Osteoblast (primary cell): ENCODE data around the gene PERM1. TPM values are rescaled to one million over a fixed set of nuclear protein-coding genes. Genes with fewer than 3 reads are reported as not detected.

Source experiments
- DNase-seq: peaks from one replicate; pipeline ENCODE4 v3.0.0; 2011; ENCODE audit warnings: low spot score, mixed read lengths; ENCODE audit not compliant: insufficient read length; ENCODE audit errors: missing footprints
- H2AFZ ChIP-seq: 2 replicates; pipeline ENCODE4 v1.6.0; 2011; ENCODE audit warnings: mild to moderate bottlenecking, low read length
- H3K27ac ChIP-seq: 2 replicates; pipeline ENCODE4 v1.5.1; 2011; ENCODE audit warnings: mild to moderate bottlenecking, low read depth, low read length, moderate library complexity
- H3K27me3 ChIP-seq: 2 replicates; pipeline ENCODE4 v1.6.0; 2012; ENCODE audit warnings: mild to moderate bottlenecking, control low read depth, inconsistent platforms, low read length, moderate library complexity; ENCODE audit not compliant: insufficient read depth
- H3K36me3 ChIP-seq: 2 replicates; pipeline ENCODE4 v1.5.1; 2011; ENCODE audit warnings: mild to moderate bottlenecking, low read length, control low read depth, moderate library complexity; ENCODE audit not compliant: insufficient read depth
- H3K4me1 ChIP-seq: 2 replicates; pipeline ENCODE4 v1.5.1; 2011; ENCODE audit warnings: mild to moderate bottlenecking, low read length, control low read depth, moderate library complexity; ENCODE audit not compliant: insufficient read depth
- H3K4me2 ChIP-seq: 2 replicates; pipeline ENCODE4 v1.6.0; 2011; ENCODE audit warnings: mild to moderate bottlenecking, low read length; ENCODE audit not compliant: insufficient read depth
- H3K4me3 ChIP-seq: fragments of 200-600 bp; sonication (generic); 3 replicates; pipeline ENCODE4 v1.5.1; 2012; ENCODE audit warnings: mild to moderate bottlenecking, low read length, inconsistent platforms; ENCODE audit not compliant: insufficient read depth
- H3K79me2 ChIP-seq: 2 replicates; pipeline ENCODE4 v1.6.0; 2012; ENCODE audit warnings: mild to moderate bottlenecking, low read length, control low read depth, inconsistent platforms; ENCODE audit not compliant: insufficient read depth
- H3K9me3 ChIP-seq: 2 replicates; pipeline ENCODE4 v1.5.1; 2011; ENCODE audit warnings: low read depth, low read length, control low read depth
- H4K20me1 ChIP-seq: 2 replicates; pipeline ENCODE4 v1.6.0; 2012; ENCODE audit warnings: mild to moderate bottlenecking, low read length, control low read depth; ENCODE audit not compliant: insufficient read depth
- total RNA-seq: library from RNA; depleted of rRNA; stranded (reverse); fragments of >200 nt; gene quantifications from 2 replicates; pipeline ENCODE4 v1.2.3, GENCODE V29; 2012
- TF ChIP-seq, protein P1 (sequence below): IDR thresholded peaks from 2 replicates; pipeline ENCODE4 v1.5.1; 2011; ENCODE audit warnings: mild to moderate bottlenecking, low read depth, low read length, moderate library complexity; ENCODE audit errors: extremely low read depth

PERM1 gene
- total RNA-seq, 1 donor: not detected

DNA sequence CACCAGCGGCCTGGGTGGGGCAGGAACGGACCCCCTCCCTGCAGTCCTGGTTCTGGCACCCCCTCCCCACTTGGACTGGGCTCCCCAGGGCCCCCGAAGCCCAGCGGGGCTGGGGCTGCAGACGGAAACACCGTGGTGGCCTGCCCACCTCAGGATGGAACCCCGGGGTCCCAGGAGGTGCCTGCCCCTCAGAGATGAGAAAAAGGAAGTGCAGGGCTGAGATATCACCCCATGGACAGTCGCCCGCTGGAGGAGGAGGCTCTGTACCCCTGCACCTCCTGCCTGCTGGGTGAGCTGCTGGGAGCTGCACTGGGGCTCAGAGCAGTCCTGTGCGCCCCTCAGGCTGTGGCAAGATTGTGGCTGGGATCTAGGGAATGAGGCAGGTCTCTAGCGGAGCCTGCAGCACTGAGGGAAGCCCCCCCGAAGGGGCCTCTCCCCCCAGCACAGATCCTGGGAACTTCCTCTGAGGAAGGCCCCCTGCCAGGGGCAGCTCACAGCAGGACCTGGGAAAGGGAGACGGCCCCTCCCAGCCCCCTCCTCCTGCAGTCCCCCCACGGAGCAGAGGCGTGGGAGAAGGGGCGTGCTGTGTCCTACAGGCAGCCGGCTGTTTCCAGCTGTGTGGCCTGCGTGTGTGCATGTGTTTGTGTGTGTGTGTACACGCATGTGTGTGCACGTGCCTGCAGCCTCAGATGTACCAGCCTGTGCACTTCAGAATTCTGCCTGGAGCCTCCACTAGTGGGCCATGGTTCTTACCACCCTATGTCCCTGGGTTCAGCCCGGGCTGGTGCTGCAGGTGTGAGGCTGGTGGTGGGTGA lies 44.9 kb upstream of the PERM1 start:
- Histone ChIP-seq H2AFZ (no peak overlapping the region), H4K20me1 (peaks cover 6% of the 10 kb centered on the region), H3K27me3 (no peaks in the 10 kb centered on the region), H3K9me3 (no peaks in the 10 kb centered on the region), H3K79me2 (no peaks in the 10 kb centered on the region), H3K4me1 (no peaks in the 10 kb centered on the region), H3K4me2 (no peak overlapping the region), H3K27ac (no peak overlapping the region), H3K4me3 (no peak overlapping the region), H3K36me3 (no peaks in the 10 kb centered on the region)
- DNase-seq: no peak
- TF ChIP-seq, protein P1, sequence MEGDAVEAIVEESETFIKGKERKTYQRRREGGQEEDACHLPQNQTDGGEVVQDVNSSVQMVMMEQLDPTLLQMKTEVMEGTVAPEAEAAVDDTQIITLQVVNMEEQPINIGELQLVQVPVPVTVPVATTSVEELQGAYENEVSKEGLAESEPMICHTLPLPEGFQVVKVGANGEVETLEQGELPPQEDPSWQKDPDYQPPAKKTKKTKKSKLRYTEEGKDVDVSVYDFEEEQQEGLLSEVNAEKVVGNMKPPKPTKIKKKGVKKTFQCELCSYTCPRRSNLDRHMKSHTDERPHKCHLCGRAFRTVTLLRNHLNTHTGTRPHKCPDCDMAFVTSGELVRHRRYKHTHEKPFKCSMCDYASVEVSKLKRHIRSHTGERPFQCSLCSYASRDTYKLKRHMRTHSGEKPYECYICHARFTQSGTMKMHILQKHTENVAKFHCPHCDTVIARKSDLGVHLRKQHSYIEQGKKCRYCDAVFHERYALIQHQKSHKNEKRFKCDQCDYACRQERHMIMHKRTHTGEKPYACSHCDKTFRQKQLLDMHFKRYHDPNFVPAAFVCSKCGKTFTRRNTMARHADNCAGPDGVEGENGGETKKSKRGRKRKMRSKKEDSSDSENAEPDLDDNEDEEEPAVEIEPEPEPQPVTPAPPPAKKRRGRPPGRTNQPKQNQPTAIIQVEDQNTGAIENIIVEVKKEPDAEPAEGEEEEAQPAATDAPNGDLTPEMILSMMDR: no peak

DNA sequence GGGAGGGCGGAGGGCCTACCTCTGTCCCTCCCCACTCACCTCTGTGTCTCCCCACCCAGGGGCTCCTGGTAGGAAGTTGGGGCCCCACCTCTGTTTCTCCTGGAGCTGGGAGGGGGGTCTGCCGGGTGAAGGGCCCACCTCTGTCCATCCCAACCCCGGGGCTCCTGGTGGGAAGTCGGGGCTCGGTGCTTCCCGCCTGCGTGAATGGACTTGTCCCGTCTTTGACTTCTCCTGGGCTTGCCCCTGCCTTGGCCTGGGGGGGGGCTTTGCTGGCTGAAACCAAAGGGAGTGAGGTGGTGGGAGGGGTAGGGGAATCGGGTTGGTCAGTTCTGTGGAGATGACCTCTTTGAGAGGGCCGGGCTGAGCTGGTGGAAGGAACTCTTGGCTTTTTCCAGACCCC lies 43.8 kb upstream of the PERM1 start:
- no peak for DNase-seq
- Histone ChIP-seq H3K9me3 (no peaks in the 10 kb centered on the region), H3K79me2 (no peaks in the 10 kb centered on the region), H3K27ac (no peak overlapping the region), H3K4me2 (no peak overlapping the region), H2AFZ (no peak overlapping the region), H3K4me3 (no peak overlapping the region), H4K20me1 (peaks cover 4% of the 10 kb centered on the region), H3K4me1 (peaks cover 3% of the 10 kb centered on the region), H3K27me3 (no peaks in the 10 kb centered on the region), H3K36me3 (no peaks in the 10 kb centered on the region)
- TF ChIP-seq, protein P1: no peak

DNA sequence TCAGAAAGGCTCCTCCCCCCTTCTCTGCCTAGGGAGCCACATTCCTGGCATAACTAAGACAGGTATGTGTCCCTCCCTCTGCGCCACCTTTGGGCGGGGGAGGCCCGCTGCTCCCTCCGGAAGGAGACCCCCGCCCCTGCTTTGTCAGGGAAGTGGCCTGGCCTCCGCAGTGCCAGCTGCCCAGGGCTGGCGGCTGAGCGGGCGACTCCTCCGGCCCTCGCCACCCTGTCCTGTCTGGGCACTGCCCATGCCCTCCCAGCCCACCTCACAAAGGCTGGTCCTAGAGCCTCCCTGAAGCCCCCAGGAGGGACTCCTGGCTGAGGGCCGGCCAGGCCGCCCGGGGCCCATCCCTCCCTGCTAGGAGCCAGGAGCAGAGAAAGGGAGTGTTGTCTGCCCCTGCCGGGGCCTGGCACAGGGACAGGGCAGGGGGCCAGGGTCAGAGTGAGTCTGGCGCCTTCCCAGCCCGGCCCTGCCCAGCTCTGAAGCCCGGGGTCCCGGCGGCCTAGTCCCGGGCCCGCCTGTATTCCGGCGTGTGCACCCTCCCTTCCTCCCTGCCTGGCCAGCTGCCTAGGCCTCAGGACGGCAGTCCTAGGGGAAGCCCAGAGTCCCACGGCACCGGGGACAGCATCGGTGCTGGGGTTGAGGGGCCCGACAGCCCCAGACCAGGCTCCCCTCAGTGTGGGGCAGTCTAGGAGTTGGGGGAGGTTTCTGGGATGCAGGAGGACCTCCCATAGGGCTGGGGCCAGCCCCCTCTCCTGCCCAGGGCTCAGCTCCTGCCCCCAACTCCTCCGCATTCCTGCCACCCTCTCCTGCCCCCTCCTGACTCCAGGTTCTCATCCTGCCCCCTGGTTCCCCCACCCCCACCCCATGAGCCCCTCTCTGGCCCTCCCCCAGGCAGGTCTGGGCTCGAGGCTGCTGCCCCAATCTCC lies 43.1 kb upstream of the PERM1 start:
- Histone ChIP-seq H3K4me1 (peaks cover 3% of the 10 kb centered on the region), H4K20me1 (peaks cover 4% of the 10 kb centered on the region), H3K4me3 (no peak overlapping the region), H2AFZ (no peak overlapping the region), H3K79me2 (no peaks in the 10 kb centered on the region), H3K4me2 (no peak overlapping the region), H3K36me3 (no peaks in the 10 kb centered on the region), H3K9me3 (no peaks in the 10 kb centered on the region), H3K27ac (no peak overlapping the region), H3K27me3 (no peaks in the 10 kb centered on the region)
- TF ChIP-seq, protein P1: no peak
- DNase-seq: no peak
